ENCODE results near the gene PHYKPL.

Gene PHYKPL
- total RNA-seq = 78.3 to 129 reads per million in 2 donors

DNA sequence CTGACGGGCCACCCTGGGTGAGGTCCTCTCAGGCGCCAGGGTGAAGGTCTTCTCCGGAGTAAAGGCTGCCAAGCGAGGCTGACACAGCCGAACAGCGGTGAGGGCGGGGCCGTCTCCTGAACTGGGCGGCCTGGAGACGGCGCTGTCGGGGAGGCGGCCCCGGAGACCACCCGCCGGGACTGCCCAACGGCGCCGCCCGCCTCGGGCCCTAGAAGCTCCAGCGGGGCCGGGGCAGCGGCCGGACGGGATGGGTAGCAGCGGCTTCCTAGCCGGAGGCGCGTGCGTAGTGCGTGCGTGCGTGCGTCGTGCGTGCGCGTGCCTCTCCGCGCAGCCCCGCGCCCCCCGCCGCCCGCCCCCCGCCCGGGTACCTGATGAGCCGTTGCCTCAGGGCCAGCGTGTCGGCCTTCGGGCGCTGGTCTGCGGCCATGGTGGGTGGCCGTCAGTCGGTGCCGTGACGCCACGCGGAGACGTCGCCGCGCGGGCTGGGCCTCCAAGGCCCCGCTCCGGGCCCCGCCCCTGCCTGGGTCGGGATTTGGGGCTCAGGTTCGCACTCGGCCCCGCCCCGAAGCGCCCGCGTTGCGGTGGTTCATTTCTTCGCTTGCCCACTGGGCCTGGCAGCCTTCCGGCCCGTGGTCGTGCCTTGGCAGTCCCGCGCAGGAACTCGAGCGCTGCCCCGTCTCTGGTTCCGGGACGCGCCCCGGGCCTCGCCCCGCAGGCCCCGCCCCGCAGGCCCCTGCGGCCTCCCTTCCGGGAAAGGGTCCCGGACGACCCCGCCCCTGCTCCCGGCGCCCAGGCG lies at the start of gene PHYKPL:
TSS of gene PHYKPL (minus strand) at position 679 of the 796 bp plus-strand sequence. CDS start at position 427, 252 bp downstream.
- peak; percentile 37 to 83 (median 59) for DNase-seq

DNA sequence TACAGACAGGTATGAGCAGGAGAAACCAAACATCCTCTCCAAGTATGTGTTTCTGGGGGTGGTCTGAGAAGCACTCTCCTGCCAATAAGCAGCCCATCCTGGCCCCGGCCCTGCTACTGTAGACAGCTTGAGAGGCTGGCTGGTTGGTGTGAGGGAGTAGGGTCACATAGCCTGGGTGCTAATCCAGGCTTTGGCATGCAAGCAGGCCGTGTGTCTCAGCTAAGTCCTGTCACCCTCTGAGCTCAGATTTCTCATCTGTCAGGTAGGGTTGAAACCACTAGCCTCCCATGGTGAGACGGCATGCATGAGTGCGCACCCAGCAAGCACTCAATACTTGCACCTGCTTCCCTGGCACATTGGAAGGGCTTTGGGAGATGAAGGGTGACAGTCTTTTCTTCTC lies 49.8 kb upstream of the PHYKPL start:
- no peak for DNase-seq

DNA sequence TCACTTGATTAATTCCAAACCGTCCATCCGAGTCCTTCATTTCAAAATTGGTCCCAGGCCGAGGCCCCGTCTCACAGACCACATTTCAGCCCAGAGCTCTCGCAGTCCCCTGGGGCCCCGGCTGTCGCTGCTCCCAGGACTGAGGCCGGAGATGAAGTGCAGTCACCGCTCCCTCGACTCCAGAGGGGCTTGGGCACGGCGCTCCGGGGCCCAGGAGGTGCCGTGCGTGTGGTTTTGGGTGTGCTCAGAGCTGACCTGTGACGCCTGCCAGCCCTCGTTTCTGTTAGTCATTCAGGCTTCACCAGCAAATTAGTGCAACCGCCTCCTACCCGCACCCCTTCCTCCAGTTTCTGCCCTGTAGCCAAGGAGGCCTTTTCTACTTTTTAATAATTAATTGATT lies 48.7 kb upstream of the PHYKPL start:
- DNase-seq = no peak

DNA sequence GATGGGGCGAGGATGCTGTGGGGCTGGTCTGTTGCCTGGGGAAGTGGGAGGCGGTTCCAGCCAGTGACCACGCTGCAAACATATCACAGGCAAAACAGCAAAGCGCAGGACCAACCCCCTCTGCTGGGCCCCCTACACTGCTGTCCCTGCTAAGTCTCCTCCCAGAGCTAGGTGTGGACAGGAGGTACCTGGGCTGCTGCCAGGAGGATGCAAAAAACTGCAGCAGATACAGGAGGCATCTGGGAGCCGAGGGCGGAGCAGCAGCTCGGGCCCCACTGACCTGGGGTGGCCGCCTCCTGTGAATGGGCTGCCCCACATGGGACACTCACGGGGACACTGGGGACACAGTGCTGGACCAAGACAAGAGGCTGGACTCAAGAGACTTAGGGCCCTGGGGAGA lies 48.0 kb upstream of the PHYKPL start:
- no peak for DNase-seq

DNA sequence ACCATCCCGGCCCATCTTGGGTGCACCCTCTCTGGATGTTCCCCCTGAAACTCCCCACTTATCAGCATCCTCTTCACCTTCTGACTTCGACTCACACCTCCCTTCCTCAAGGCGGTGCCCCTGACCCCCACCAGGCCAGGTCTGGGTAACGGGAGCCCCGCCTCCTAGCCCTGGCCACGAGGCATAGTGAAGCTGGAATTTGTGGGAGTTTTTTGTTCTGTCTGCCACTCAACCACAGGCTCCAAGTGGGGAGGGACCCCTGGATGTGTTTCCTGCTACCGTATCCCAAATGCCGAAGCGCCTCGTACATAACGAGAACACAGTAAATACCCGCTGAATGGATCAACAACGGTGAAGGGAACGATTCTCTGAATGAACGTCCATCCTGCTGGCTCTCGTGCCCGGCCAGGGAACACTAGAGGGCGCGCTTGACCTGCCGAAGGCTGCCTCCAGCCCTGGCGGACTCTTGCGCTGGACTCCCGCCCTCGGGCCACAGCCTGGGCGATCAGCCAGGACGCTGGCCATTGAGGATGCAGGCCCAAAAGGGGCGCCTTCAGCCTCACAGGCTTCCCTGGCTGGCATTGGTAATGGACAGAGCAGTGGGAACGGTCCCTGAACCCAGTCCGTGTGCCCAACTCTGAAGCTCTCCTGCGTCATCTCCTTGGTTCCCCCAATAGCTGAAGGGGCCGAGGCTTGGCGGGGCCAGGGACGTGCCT lies 47.3 kb upstream of the PHYKPL start:
- peak in 3 of 5 experiments; percentile 21 to 32 (median 25) for DNase-seq

DNA sequence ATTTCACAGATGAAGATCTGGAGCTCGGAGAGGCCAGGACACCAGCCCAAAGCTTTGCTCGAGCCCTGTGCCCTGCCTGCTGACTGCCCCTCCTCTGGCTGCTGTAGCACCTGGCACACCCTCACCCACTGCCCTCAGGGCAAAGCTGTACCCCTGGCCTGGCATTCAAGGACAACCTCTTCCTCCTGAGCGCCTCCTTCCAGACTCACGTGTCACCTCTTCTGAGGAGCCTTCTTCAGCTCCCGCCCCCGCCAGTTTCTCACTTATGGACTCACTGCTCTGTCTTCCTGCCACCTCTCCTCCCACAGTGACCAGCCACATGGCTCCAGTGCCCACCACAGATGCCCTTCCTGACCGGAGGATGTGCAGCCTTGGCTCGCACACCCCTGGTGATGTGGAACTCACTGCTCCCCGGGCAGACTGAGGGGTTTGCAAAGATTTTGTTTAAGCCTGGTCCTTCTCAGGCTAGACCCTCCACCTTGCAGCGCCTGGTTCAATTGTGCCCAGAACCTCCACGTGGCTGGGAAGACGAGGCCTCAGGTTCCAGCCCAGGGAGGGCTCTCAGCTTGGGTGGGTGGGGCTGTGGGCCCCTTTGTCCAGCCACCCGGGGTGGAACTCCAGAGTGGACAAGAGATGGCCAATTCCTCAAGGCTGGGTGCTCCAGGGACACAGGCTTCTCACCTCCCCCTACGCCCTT lies 46.6 kb upstream of the PHYKPL start:
- no peak for DNase-seq

DNA sequence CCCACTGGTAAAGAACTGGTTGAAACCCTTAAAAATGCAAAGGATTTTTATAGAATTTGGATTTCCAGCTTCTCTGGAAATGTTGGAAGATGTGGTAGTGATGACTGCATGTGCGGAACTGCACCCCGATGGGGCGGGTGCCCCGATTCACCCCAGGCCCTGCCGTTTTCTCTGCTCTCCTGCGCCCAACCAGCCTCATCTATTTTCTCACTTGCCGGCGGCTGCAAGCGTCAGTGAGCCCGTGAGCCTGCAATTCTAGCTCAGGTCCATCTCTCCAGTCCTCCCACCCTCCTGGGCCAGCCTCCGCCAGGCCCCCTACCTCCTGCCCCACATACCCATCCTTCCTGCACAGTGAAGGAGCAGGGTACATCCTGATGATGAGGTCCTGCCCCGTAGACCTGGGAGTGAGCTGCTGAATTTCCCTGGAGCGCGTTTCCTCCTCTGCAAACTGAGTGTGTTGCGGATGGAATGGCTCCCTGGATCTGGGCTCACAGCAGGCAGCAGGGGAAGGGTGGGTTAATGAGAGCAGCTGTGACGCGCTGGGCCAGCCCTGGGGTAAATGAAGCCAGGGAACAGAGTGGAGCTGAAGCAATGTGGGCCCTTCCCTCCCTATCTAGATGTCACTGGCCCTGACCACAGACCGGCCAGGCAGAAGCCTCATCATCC lies 45.9 kb upstream of the PHYKPL start:
- DNase-seq = no peak

DNA sequence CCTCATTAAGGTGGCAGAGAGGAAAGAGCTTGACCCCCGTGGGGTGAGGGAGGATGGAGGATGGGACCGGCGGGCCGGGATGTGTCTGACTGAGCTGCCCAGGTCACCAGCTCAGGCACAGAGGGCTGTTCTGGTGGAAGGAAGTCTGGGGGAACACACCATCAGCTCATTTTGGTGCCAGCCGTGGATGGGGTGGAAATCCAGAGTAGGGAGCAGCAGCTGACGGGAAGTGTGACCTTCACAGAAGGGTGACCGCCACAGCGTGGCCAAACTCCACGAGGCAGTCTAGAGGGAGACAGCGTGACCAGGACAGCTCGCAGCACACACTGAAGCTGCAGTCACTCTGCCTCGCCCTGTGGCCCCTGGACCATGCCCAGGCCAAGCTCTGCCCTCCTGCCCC lies 45.3 kb upstream of the PHYKPL start:
- DNase-seq = no peak

DNA sequence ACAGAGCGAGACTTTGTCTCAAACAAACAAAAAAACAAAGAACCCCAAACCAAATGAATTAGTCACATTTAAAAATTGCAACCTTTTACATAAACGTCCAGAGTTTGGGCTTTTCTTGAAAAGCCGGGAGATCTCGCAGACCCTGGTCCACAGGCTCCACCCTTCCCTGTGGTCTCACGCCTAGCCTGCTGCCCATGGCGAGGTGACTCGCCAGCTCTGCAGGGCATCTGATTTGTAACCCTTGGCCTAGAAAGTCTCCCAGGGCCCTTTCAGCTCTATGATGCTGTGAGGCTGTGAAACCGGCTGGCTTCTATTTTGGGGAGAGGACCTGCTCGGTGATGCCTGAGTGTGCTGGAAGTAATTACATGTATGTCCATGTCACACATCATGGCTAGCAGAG lies 44.7 kb upstream of the PHYKPL start:
- no peak for DNase-seq

DNA sequence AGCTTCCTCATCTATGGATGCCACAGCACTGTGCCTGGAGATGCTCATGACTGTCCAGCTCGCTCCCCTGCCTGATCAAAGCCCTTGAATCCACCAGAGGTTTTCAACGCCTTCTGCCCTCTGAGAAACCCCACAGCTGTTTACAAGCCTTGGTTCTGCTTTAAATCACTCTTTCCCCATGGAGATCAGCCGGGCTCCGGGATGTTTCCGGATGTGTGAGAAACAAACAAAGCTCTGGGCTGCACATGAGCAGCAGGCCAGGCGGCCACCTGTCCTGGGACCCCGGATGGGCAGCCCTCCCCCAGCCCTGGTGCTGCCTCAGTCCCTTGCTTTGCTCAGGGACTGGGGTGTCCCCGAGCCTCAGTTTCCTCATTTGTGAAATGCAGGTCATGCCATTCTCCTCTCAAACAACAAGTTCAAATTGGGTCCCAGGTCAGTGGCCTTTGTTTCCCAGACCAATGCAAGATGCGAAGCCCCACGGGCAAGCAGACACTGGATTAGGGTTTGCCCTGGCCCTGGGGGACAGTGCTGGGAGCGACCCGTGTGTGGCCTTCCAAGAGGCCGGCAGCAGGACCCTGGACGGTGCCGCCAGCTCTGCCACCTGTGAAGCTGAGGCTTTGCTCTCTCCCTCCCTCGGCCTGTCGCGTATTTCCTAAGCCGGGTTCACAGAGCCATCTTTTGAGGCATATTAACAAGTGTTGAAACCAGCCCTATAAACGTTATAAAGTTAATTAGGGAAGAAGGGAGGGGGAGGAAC lies 42.4 kb upstream of the PHYKPL start:
- no peak for DNase-seq

DNA sequence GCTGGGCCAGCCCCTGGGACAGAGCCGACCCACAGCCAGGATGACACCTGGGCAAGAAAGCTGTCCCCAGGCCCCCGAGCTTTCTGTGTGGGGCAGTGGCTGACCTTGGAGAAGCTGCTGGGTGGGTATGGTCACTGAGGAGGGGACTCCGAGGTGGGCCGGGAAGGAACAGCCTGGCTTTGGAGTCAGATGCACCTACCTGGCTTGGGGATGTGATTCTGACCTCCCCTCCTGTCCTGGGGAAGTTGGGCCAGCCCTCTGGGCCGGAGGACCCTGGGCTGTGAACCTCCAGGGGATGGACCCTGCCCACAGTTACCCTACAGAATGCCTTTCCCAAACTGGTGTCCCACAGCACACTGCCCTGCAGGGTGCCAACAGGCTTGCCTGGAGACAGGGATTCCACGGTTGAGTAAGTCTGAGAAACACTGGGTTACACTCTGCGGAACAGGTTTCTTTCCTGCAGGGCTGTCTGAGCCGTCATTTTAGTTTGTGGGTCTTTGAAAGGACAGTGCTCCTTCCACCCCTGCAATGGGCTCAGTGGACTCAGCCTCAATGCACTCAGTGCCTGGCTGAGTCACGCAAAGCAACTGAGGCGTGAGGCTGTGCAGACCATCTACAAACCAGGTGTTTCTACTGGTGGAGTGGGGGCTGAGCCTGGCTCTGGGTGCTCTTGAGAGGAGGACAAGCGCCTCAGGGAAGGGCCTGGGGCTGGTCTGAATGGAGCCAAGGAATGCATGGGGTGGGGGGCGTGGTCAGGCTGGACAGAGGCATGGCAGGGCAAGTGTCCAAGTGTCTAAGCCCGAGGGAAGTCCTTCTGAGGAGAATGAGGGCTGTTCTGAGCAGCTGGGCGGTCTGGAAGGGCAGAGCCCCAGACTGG lies 41.3 kb upstream of the PHYKPL start:
- DNase-seq = no peak

DNA sequence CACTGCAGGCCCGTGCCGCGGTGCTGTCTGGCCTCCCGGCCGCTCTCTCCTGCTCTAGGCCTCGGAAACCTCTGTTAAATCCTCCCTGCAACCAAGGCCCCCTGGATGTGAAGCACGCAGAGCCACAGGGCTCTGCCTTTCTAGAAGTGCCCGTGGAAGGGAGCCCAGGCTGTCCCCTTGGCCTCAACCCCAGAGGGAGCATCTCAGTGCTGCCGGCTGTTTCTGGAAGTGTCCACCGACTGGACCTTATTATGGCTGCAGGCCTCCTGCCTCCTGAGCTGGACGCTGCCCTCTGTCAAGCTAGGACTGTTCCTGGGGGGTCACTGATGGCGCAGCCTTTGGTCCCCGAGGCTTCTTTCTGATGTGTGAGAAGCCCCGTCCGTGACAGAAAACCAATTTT lies 40.4 kb upstream of the PHYKPL start:
- no peak for DNase-seq

DNA sequence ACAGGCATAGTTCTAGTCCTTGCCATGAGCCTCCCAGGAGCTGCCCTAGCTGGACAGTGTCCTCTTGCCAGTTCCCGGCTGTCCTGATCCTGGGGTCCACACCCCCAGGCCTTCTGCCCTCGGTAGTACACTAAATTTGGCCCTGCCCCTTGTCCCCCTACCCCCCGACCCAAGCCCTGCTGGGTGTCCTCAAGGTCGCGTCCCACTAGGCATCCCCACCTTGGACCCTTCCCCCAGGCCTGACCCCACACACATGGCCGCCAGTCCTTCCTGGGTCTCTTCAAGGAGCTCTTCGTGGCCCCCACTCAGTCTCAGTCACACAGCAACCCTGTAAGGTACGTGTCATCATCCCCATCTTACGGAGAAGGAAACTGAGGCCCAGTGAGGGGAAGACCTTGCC lies 40.0 kb upstream of the PHYKPL start:
- DNase-seq = no peak

DNA sequence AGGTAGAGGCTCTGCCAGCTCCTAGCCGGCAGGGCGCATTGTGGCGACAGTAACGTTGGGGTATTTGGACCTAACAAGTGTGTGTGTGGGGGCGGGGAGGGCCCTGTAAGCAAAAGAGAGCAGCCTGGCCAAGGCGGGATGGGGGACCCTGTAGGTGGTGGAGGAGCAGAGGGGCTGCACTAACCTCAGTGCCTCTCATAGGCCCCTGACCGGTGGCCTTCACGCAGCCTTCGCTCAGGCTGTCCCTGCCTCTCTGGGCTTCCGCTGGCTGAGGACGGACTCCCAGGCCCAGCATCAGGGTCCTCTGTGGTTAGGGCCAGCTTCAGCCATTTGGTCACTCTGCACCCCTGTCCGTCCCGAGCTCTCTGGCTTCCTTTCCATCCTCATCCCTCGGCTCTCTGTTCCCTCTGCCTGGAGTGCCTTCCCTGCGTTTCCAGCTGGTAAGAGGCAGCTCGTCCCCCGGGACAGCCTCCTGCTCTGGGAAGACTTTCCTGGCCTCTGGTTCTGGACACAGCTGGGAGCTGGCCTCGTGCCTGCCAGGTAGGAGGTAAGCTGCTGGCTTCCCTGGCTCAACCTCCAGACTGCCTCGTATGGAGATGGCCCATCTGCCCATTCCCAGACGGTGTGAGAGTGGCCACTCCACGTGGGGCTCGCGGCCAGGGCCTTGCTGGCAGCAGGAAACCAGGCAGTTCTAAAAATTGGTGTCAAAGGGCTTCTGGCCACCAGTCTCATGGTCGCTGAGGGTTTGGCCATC lies 39.3 kb upstream of the PHYKPL start:
- no peak for DNase-seq

DNA sequence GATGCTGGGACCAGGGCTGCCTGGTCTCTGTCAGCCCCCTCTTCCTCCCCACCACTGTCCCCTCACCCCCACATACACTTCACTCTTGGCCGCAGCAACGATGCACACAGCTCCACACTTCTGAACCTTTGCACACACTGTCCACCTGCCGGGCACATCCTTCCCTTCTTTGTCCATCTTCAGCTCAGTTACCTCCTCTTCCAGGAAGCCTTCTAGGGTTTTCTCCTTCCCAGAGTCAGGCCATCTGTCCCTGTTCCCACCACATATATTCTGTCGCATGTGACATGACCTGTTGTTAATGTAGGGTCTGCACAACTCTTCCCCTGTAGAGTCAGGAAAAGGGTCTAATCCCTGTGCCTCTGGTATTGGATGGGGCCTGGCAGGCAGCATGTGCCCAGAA lies 38.6 kb upstream of the PHYKPL start:
- DNase-seq = no peak

DNA sequence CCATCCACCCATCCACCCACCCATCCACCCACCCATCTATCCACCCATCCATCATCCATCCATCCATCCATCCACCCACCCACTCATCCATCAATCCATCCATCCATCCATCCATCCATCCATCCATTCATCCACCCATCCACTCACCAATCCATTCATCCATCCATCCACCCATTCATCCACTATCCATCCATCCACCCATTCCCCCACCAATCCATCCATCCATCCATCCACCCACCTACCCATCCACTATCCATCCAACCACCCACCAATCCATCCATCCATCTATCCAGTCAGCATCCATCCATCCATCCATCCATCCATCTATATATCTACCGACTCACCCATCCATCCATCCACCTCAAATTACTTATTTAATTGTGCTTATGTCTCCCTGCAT lies 36.9 kb upstream of the PHYKPL start:
- DNase-seq = no peak

DNA sequence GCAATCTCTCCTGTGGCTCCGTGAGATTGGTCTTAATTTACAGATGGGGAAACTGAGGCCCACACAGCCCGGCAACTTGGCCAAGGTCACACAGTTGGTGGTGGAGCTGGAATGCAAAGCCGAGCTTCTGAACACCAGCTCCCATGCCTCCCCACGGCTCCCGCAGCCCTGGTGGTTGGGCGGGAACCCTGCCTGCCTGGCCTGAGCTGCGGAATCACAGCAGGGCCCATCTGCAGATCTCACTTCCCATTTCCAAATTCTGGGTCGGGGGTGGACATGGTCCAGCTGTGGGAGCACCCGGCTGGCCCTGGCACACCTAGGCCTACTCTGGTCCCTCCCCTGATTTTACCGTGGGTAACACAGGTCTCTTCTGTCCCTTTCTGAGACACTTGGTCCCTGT lies 35.3 kb upstream of the PHYKPL start:
- DNase-seq = no peak

DNA sequence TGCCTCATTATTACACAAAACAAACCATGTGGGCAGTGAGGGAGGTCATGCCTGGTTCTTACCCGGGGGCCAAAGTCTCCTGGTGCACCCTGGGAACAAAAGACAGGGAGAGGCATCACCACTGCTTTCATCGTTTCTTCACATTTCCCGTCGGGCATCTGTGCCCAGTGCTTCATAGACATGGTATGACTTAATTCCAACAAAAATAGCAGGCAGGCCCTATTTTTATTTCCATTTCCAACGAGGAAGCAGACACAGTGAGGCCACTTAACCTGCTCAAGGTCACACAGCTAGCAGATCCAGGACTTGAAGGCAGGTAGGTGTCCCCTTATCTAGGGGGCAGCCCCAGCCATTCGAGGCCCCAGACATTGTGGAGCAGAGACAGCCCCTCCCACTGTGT lies 34.6 kb upstream of the PHYKPL start:
- DNase-seq = no peak

DNA sequence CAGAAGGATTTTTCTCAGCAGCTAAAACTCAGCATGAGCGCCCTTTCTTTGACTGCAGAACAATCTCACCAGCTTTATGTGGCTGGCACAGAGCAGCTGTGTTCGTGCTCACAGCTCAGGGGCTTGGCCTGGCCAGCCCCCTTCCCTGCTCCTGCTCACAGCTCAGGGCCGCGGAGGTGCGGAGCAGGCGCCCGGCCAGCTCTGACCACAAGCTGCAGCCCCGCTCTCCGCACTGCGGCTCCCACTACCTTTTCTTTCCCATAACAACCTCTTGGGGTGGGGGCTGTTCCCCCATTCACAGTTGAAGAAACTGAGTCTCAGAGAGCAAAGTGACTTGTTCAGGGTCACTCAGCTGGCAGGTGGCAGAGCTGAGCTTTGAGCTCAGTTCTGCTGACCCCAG lies 34.0 kb upstream of the PHYKPL start:
- no peak for DNase-seq

DNA sequence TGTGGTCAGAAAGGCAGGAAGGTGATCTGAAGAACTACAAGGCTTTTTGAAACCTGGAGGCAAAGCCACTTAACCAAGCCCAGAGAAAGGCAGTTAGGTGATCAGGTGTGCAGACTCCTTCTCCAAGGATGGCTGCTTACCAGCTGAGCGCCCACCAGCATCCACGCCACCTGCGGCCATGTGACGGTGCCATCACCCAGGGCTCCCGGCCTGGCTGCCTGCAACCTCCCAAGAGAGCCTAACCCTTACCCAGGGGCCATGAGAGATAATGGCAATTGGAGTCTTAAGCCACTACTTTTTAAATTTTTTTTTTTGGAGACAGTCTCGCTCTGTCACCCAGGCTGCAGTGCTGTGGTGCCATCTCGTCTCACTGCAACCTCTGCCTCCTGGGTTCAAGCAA lies 33.1 kb upstream of the PHYKPL start:
- no peak for DNase-seq

DNA sequence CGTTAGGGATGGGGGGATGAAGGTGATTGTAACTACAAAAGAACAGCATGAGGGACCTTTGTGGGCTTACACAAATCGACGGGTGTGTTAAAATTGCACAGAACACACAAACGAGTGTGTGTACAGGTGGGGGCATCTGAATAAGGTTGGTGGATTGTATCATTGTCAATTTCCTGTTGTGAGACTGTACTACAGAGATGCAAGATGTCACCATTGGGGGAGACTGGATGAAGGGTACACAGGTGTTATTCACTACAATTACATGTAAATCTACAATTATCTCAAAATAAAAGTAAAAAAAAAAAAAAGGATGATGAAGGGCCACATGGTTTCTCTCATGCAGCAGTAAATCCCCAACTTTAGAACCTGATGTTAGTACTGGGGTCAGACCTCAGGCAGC lies 31.4 kb upstream of the PHYKPL start:
- DNase-seq = no peak

Data from T-helper 2 cell (primary cell).